NCI-H146 treated with DMSO at 0.1 percent for 48 hours (cell line): Measurements from ENCODE around the gene ZIC2.

Experiments
- DNase-seq: peaks from one replicate; lab custom pipeline; 2025; ENCODE audit not compliant: unreplicated experiment; lab: John Stamatoyannopoulos, UW

The ZIC2 gene

DNA sequence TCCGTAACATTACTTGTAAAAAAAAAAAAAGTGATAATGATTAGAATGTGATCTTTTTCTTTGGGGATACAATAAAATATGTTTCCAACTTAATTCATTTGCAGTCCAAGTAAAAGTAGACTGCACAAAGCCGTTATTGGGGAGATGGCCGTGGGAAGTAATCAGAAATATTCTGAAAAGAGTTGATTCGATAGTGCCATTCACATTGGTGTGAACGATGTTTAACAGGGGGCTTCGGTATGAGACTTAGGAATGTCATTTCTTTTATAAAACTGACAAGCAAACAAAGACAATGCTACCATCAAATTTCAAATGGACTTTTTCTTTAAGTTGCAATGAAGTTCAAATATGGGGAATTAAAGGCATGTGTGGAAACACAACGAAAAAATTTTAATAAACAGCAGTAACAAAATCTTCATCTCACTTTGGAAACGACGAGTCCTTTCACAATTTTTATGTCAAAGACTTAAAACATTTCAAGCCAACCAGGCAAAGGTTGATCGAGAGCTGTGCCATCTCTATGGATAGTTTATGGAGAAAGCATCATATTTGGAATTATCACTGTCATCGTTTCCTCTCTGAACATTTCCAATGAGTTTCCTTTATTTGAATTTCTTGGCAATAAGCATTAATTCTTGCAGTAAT is 8.3 kb upstream of the ZIC2 start:
- DNase-seq: no peak

DNA sequence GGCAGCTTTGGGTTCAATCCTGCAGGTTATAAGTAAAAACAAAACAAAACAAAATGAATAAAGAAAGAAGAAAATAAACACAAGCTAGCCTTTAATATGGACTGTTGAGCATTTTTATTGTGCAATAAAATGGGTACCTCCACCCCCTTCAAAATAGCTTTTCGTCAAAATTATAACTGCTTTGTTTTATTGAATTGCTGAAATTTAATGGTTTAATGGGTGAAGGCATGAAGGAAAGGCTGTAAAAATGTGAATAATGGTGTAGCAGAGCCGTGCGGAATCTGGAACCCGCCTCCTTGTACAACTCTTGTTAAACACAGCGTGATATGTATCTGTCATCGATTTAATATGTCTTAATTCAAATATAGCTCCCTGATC is 7.8 kb upstream of the ZIC2 start:
- DNase-seq: no peak

DNA sequence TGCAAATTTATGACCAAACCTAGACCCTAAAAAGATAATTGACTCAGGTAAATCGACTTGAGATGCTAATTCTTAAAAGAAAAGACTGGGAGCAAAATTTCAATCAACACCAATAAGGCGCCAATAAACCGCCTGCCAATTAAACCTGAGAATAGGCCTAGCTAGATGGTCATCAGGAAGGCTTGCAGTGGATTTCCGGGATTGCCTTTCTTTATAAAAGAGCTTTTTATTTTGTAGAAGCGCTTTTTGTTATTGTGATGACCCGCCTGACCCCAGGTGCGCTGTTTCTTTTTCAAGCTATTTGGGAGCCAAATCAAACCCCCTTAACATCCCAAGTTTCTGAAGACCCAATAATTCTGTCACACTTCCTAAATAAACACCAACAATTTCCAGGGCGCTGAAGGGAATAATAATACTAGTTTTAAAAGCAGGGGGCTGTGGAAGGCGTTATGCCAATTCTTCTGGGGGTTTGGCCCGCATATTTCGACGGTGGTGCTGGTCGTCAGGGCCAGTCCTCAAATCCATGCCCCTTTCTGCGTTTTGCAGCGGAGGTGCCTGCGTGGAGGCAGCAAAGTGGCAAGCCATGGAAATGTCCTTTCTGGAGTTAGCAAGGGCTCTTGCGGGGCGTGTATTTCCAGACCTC is 7.2 kb upstream of the ZIC2 start:
- DNase-seq: no peak

DNA sequence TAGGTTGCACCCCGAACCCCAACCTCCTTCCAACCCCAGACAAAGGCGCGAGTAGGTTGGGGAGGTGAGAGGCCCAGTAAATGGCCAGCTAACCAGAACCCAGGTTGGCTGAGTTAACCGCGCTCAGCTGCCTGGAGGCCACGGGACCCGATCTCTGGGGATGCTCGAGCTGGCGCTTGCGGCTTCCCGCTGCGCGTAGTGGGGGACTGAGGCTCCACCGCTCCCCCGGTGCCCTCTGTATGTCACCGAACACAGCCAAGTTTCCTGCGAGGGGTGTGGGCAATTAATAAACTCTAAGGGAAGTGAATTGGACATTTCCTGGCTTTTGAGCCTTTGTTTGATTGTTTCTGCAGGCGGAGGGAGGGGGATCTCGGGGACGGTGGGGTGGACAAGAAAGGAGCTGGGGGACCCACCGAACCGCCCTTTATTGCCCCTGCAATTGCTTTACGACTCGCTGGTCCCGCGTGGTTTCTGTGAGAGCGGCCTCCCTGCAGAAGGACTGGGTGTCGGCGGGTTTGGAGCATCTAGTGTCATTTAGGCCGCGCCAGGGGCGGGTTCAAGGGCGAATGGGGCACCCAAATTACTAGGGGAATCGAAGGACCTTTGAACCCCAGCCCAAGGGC is 6.5 kb upstream of the ZIC2 start:
- no peak for DNase-seq

DNA sequence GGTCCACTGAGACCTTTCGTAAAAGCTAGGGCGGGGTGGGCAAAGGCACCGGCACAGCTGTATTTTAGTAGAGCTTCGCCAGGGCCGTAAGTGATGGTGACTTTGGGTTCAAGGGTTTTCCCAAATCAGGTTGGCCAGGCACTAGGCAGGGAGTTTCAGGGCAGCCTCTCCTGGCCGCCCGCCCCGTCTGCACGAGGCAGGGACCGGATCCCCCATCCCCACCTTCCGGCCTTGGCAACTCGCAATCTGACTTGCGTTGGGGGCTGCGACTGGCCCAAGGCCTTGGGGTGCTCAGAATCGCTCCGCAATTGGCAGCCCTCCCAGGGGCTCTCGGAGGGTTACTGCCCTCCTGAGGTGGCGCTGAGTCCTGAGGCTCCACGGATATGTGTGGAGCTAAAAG is 6.0 kb upstream of the ZIC2 start:
- no peak for DNase-seq

DNA sequence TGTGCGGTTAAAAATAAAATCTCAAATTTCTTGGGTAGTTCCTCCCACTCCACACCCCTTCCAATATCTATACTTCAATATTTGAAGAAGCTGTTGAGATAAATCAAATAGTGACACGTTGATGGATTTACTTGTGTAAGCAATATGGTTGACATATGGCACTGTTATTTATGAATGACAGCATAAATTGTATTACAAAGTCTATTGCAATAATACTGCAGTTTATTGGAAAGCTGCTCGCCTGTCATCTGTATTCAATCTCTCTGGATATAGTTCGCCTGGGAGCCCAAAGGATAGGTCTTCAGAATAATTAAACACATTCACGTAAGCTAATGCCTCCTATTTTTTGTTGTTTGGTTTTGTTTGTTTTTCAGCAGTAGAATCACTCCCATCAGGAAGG is 5.0 kb upstream of the ZIC2 start:
- no peak for DNase-seq

DNA sequence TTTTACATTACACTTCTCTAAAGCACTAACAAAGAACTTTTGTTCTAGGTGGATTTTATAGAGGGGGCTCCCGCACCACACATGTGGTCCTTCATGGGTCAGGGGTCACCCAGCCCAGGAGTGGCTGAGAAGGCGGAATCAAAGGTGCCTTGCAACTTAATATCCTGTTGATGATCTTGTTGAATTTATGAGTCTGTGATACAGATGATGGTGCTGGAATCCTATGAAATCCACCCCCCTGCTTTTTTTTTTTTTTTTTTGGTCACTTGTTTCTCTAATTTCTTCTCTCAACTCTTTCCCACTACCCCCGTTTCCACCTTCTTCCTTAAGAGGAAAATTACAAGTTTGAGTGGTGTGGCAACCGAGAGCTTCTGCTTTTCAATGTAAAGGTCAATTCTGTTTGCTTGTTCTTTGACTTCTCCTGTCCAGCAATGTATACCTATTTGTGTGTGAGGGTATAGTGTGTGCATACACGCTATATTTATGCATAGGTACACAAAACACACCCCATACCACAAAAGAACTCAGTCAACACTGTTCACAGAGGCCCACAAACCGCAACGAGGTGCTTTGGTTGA is 4.2 kb upstream of the ZIC2 start:
- DNase-seq: no peak

DNA sequence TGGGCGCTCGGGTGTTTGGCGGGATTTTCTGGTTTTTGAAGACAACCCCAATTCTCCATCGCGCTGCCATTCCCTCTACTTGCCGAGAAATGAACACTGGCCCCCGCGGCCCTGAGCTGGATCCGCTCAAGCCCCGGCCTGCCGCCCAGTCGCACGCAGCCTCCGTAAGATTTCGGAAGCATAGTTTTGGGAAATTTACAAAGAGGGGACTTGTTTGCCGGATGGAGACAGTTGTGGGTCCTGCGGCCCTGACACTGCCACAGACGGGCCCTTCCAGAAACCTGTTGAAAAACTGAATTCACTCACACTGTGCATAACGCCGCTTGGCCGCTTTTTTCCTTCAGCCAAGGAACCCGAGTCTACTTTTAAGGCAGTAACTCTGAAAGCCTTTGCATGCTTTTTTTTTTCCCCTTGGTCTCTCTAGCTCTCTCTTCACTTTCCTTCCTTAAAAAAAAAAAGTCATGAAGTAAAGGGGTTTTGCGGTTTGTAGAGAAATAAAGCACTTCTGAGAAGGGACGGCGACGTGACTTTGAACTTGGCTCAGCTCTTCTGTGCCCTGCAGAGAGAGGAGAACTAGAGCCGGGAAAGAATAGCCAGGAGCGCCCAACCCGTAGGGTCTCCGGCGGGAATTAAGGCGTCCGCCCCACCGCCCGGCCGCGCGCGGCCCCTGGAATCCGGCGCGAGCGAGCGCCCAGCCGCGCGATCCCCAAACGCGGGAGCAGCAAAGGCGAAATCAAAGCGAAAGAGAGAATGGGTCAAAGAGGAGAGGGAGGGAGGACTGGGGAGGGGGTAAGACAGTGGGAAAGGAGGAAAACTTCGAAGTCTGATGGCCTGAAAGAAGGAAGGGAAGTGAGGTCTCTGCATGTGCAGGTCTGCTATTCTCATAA is 3.4 kb upstream of the ZIC2 start:
- no peak for DNase-seq

DNA sequence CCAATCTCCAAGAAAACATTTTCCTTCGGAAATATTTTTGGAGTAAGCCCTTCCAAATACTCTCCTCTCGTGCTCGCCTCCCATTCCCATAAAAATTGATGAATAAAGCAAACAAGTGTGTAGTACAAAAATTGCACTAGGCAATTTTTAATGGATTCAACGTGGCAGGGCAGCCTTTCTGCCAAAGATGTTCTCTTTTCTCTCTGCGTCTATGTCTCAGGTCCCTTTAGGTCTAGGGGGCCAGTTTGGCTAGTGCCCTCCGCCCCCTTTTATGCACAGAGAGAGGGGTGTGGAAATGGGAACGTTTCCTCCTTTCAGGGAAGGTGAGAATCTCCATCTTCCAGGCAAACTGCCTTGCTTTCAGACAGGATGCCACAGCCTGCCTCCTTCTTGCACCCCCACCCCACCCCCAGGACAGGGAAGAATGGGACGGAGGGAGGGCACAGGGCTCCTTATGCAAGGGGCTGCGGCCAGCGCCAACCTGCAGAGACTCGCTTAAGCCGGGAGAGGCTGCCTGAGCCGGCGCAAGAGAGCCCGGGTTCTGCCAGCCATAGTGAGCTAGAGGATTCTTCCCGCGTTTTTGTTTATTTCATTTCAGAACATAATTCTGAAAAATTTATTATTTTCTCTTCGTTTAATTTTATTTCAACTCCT is 2.7 kb upstream of the ZIC2 start:
- DNase-seq: peak; percentile 72

DNA sequence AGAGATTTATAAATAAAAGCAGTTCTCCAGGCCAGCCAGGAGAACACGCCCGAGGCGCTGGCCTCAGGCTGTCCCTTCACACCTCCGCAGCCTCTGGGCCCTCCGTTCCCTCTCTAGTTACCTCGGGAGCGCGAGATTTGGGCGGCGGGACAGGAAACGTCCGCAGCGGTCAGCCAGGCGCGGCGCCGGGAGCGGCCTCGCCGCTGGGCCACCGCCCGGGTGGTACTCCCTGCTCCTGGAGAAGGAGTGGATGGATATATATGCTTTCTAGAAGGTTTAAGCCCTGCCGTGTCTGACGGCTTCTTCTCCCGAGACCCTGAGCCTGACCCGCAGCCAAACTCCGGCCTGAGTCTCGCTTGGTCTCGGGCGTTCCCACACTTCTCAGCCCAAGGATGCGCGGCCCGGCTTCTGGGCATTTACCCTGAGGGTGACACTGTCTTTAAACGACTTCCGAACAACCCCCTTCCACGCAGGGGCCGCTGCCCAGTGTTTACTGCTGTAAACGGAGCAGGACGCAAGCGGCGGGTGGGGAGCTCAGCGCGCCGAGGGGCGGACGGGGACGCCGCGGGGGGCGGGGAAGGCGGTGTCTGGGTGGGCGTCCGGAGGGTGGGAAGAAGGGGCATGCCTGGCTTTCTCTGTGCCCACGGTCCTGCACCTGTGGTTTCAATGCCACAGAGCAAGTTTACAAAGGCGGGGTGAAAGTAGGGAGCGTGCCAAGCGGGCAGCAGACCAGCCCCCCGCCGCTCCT is 2.0 kb upstream of the ZIC2 start:
- peak; percentile 72 for DNase-seq

DNA sequence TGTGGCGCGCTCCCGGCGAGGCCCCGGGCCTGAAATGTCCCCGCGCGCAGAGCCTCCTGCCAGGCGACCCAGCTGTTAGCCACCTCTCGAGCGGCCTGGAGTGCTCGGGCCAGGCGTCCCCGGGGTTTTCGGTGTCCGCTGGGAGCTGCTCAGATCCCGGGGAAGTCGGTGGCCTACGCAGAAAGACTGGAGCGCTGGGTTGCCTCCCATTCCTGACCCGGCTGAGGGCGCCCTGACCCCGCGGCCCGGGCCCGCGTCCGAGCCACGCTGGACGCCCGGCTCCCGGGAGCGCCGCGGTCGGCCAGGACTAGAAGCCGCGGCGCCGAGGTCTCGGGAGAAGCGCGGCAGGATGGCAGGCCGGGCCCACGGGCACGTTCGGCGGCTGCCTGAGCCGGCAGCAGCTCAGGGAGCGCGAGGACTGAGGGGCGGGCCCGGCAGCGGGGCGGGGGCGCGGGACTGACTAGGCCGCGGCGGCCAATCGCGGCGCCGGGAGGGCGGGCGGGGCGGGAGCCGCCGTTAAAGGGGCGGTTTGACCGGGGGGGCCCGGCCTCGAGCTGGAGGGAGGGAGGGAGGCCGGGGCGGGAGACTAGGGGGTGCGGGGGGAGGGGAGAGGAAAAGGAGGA is 1.3 kb upstream of the ZIC2 start:
- DNase-seq: peak; percentile 91

DNA sequence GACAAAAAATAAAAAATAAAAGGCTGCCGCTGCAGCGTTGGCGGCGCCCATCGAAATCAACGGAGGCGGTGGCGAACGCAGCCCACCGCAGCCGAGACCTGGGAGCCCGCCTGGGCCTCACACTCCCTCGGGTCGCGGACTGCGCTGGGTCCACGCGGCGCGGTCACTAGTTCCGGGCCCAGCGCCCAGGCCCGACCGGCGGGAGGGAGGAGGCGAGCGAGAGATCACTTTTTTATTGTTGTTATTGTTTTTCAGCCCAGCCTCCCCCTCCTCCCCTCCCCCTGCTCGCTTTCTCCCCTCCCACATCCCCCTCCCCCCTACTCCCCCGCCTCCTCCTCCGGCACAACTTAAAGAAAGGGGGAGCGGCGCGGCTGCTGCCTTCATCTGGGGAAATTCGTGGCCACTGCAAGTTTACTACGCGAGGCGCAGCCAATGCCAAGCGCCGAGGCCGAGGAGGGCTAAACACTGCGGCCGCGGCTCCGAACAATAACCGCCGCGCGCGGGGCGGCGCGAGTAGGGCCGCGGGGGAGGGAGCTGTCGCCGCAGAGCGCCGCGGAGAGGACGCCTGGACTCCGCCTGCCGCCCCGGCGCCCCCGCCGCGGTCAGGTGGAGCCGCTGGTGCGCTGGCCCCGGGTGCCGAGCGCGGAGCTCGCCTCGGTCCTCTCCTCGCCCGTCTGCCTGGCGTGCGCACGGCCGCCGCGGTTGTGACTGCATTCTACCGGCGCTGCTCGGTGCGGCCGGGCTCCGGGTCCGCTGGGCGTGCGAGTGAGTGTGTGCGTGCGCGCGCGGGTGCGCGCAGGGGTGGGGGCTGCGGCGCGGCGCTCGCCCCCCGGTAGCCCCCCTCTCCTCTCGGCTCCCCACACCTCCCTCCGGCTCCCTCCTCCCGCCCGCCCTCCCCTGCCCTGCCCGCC is 505 bp upstream of the ZIC2 start:
- peak; percentile 91 for DNase-seq

DNA sequence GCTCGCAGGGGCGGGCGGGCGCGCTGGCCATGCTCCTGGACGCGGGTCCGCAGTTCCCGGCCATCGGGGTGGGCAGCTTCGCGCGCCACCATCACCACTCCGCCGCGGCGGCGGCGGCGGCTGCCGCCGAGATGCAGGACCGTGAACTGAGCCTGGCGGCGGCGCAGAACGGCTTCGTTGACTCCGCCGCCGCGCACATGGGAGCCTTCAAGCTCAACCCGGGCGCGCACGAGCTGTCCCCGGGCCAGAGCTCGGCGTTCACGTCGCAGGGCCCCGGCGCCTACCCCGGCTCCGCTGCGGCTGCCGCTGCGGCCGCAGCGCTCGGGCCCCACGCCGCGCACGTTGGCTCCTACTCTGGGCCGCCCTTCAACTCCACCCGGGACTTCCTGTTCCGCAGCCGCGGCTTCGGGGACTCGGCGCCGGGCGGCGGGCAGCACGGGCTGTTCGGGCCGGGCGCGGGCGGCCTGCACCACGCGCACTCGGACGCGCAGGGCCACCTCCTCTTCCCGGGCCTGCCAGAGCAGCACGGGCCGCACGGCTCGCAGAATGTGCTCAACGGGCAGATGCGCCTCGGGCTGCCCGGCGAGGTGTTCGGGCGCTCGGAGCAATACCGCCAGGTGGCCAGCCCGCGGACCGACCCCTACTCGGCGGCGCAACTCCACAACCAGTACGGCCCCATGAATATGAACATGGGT is 599 bp downstream of the ZIC2 start:
- no peak for DNase-seq

DNA sequence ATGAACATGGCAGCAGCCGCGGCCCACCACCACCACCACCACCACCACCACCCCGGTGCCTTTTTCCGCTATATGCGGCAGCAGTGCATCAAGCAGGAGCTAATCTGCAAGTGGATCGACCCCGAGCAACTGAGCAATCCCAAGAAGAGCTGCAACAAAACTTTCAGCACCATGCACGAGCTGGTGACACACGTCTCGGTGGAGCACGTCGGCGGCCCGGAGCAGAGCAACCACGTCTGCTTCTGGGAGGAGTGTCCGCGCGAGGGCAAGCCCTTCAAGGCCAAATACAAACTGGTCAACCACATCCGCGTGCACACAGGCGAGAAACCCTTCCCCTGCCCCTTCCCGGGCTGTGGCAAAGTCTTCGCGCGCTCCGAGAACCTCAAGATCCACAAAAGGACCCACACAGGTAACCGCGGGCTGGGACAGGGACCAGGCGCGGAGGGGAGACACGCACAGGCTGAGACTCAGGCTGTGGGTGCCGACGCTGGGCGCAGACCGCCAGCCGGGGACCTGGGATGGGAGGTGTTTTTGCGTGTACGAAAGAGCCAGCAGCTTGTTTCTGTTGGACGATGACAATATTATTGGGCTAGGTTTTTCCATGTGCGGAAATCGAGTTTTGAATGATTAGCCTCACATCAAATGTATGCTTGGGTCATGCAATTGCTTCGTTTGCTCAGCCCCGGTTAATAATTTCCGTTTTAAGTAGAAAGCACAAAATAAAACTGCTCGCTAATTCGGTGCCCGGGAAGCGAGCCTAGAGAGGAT is 1.3 kb downstream of the ZIC2 start:
- peak; percentile 20 for DNase-seq

DNA sequence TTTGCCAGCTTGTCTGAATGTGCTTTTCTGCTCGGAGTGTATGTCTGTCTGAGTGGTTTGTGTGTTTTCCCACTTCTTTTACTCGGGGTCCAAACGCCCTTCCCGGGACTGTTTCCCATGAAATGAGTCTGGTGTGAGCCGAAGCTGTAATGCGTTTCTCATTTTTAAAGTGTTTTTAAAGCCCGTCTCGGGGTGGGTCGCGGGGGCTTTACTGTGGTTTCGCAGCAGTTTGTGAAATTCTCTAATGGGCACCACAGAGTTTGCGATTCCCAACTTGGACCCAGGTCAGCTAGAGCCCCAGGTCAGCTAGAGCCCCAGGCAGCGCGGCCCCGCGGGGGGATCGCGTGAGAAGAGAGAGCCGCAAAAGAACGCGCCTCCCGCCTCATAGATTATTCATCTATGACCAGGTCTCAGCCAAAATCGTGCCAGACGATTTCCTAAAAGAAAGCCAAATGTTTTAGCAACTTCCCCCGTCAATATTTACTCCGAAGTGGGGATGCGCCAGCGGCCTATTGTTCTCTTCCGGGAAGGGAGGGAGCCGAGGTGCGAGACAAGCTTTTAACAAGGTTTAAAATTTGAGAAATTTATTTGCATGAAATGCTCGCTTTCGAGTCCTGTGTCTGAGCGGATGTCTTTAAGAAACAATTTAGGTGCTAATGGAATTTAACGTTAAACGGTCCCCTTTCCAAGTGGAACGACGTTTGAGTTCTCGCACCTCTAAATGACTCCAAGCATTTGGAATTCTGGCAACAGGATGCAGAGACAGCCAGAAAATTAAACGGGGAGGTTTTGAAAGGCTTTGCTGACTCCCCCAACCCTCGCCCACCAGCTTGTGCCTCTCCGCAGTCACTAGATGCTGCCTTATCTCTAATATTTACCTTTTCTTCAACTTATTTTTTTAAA is 2.2 kb downstream of the ZIC2 start:
- peak; percentile 67 for DNase-seq
